Sigmoid colon (tissue), 4 donors: ENCODE results near the gene DPYSL4.

Source experiments
- EP300 ChIP-seq, 4 donors: sonication (generic); formaldehyde crosslinking; IDR thresholded peaks; one replicate each; pipeline ENCODE4 v1.6.1; 2017; ENCODE audit warnings: antibody characterized with exemption in 4 of 4
- POLR2A ChIP-seq, 2 donors: fragments of 450-650 bp; IDR thresholded peaks; one replicate each; pipeline ENCODE4 v1.6.1; 2016; ENCODE audit warnings: antibody characterized with exemption in 2 of 2, mild to moderate bottlenecking in 2 of 2, moderate library complexity in 2 of 2
- TF ChIP-seq, protein P1 (sequence below), 4 experiments: fragments of 450-650 bp in 3 of 4; fragments of 200-600 bp in 1 of 4; IDR thresholded peaks; one replicate each; pipeline ENCODE4 v1.5.1; 2016 to 2019; ENCODE audit warnings: antibody characterized with exemption in 4 of 4, mild to moderate bottlenecking in 3 of 4, moderate library complexity in 2 of 4

DNA sequence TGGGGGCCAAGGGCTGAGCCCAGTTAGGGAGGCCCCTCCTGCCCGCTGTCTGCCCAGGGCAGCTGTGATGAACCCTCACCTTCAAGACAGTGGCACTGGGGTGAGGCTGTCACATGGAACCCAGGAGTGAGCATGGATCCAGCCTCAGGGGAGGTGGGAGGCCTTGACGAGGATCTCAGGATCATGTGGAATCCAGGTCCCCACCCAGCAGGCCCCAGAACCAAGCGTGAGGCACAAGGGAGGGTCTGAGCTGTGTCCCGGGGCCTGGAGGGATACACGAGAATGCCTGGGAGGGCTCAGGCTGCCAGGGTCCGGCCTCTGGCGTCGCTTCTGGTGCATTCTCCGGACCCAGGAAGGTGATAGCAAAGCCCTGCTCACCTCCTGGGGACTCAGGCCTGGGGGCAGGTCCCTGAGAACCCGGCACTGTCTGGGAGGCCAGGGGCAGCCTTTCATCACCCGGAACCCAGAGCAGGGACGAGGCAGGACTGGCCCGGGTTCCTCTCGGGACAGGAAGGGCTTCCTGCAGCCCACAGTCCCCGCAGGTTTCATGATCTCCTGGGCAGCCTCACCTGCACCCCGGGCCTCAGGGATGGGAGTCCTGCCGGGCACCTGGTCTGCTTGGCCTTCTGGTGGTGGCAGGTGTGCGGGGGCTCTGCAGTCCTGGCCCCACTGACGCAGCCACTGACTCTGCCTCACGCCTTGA lies 17.5 kb downstream of the DPYSL4 start:
- TF ChIP-seq, protein P1, sequence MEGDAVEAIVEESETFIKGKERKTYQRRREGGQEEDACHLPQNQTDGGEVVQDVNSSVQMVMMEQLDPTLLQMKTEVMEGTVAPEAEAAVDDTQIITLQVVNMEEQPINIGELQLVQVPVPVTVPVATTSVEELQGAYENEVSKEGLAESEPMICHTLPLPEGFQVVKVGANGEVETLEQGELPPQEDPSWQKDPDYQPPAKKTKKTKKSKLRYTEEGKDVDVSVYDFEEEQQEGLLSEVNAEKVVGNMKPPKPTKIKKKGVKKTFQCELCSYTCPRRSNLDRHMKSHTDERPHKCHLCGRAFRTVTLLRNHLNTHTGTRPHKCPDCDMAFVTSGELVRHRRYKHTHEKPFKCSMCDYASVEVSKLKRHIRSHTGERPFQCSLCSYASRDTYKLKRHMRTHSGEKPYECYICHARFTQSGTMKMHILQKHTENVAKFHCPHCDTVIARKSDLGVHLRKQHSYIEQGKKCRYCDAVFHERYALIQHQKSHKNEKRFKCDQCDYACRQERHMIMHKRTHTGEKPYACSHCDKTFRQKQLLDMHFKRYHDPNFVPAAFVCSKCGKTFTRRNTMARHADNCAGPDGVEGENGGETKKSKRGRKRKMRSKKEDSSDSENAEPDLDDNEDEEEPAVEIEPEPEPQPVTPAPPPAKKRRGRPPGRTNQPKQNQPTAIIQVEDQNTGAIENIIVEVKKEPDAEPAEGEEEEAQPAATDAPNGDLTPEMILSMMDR (IDR thresholded peaks at IDR 0.05): no peak
- no peak for TF ChIP-seq POLR2A (IDR thresholded peaks at IDR 0.05)
- TF ChIP-seq EP300 (IDR thresholded peaks at IDR 0.05): no peak
